HuH-7.5 (cell line): ENCODE data around the gene SIL1.
"Not testable (repeated sequence)": the region's sequence is repeated elsewhere in the genome, so short reads cannot be mapped to it uniquely, and the experiment has no call there.

ENCODE experiments used
- DNase-seq: peaks from one replicate; pipeline ENCODE4 v3.0.0; 2011; ENCODE audit warnings: low spot score

The SIL1 gene

DNA sequence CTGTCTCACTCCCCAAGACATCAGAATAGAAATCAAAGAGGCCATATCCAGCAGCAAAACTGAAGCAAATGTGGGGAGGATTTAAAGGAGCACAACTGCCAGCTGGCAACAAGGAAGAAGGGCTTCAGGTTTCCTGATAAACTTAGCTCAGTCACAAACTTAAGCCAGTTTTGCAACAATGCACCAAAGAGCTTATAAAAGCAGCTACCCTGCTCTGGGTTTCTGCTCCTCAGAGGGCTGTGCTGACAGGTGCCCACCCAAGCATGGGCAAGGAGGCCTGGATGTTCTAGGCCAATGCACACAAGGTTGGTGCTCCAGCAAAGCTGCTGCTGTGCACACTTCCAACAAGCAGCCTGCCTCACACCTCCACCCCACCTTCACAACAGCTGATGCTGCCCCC, 132.9 kb downstream of the SIL1 start:
- DNase-seq, result no peak

- DNase-seq, result no peak
Measured at GRCh38 chr5:139064613-139065012, 133.6 kb downstream of the SIL1 start.

GRCh38 chr5:139063664-139064054, 134.5 kb downstream of the SIL1 start:
- no peak for DNase-seq

- DNase-seq, result no peak
Measured at GRCh38 chr5:139062910-139063663, 135.1 kb downstream of the SIL1 start.

- DNase-seq, result no peak
Measured at GRCh38 chr5:139061856-139062255, 136.3 kb downstream of the SIL1 start.

GRCh38 chr5:139061274-139061673, 136.9 kb downstream of the SIL1 start:
- no peak for DNase-seq

GRCh38 chr5:139058121-139058520, 140.0 kb downstream of the SIL1 start:
- no peak for DNase-seq

GRCh38 chr5:139057045-139057939, 140.9 kb downstream of the SIL1 start:
- DNase-seq, result not testable (repeated sequence)

DNA sequence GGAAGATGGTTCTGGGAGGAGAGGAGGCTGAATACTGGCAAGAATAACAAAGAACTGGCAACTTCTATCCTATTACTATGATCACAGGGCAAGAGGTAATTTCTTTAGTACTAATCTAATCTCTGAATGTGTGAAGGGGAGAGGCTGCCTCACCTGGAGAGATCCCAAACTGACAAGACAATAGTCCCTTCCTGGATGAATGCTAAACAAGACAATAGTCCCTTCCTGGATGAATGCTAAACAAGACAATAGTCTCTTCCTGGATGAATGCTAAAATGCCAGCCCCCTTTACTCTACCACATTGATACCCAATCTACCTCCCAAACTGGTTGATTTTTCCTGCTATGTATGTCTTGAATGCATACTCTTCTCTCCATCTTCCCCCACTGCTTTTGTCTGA, 145.2 kb downstream of the SIL1 start:
- no peak for DNase-seq

GRCh38 chr5:139051392-139051791, 146.8 kb downstream of the SIL1 start:
- no peak for DNase-seq

DNA sequence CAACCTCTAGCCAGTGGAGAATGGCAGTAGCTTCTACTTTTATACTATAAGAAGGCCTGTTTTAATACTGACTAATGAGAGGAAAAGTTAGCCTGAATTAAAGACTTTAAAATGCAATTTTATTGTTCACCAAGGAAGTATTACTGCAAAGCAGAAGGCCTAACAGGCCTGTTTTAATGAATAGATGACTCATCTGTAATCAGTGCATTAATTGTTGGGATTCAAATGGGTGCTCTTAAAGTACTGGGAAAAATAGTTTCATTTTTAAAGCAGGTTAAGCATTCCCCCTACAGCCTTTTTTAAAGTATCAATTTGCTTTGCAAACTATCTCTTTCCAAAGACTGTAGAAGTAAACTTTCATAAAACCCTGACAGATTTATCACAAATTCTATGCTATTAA, 147.7 kb downstream of the SIL1 start:
- no peak for DNase-seq

DNA sequence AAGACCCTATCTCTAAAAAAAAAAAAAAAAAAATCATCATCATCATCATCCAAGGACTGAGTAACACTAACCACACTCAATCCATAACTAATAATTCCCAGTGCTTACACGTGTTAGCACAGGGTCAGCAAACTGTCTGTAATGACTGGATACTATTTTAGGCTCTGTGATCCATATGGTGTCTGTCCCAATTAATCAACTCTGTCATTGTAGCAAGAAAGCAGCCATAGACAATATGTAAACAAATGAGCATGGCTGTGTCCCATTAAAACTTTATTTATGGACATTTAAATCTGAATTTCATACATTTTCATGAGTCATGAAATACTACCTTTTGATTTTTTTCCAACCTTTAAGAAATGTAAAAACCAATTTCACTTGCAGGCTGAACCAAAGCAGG, 148.4 kb downstream of the SIL1 start:
- DNase-seq, result no peak

DNA sequence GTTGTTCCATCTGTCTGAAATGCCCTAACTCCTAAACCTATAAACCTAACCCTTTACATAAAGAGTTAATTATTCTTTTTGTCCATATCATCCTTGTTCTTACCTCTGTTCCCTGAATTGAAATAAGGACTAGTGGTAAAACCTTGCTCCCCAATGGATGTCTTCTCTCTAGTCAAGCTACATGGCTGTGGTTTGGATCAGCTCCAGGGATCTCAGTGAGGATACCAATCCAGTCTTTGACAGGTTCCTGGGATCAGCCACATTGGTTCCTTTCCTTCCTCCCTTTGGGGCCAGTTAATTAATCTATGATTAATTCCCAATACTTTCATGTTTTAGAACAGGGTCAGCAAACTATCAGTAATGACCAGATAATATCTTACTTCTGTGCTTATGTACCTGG, 151.6 kb downstream of the SIL1 start:
- DNase-seq, result no peak

GRCh38 chr5:139043157-139043905, 154.8 kb downstream of the SIL1 start:
- DNase-seq, result no peak

DNA sequence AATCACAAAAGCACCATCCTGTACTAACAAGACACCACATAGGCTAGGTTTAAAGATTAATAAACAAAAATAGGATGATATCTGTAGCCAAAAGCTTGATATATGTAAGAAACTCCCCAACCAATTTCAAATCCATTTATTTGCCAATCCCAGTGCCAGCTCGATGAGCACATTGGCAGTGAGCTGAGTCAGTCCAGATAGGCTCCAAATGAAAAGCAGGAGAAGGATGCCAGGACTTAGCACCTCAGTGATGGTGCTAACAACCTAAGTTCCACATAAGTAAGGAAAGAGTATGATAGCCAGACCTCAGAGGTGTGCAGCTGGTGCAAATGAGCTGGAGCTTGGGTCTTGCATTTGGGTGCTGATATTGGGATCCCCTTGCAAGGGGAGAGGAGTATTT, 158.1 kb downstream of the SIL1 start:
- no peak for DNase-seq

GRCh38 chr5:139038613-139039305, 159.4 kb downstream of the SIL1 start:
- DNase-seq, result peak; percentile 15

GRCh38 chr5:139037732-139038131, 160.4 kb downstream of the SIL1 start:
- no peak for DNase-seq

- DNase-seq, result not testable (repeated sequence)
Measured at GRCh38 chr5:139036332-139036731, 161.8 kb downstream of the SIL1 start.

DNA sequence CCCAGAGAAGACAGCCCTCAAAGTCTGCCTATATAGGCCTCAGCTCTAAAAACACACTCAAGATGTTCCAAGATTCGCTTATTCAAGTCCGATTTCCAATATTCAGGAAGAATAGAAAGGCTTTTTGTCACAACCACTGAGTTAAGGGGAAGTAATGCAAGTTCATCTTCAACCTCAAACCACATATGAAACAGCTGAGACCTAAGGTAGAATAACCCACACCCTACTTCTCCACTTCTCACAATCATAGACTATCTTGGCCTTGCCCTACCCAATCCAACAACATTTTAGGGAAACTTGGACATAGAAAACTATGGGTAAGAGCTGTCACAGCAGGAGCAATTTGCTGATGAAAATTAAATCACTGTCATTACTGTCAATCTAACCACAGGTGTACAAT, 171.0 kb downstream of the SIL1 start:
- no peak for DNase-seq

GRCh38 chr5:139025651-139026050, 172.5 kb downstream of the SIL1 start:
- DNase-seq, result no peak

GRCh38 chr5:139023286-139023685, 174.9 kb downstream of the SIL1 start:
- no peak for DNase-seq

GRCh38 chr5:139022528-139022927, 175.6 kb downstream of the SIL1 start:
- no peak for DNase-seq
